Measurements from ENCODE around the gene NUP62.

NUP62 gene

GRCh38 chr19:49866933-49867782 lies 62.1 kb downstream of the NUP62 start, which contains the start of gene PNKP:
Gene PNKP (minus strand): TSS chr19:49867576. CDS start chr19:49867204, 372 bp downstream.
- peak; percentile 75 for DNase-seq (ENCODE audit: low read depth)

GRCh38 chr19:49864890-49865289 lies 64.4 kb downstream of the NUP62 start:
- no peak for DNase-seq (ENCODE audit: low read depth)

- DNase-seq (ENCODE audit: low read depth): no peak
Observed at GRCh38 chr19:49863935-49864320, 65.4 kb downstream of the NUP62 start.

- no peak for DNase-seq (ENCODE audit: low read depth)
Observed at GRCh38 chr19:49863254-49863934, 65.9 kb downstream of the NUP62 start.

- DNase-seq (ENCODE audit: low read depth): no peak
Observed at GRCh38 chr19:49862391-49863253, 66.7 kb downstream of the NUP62 start.

GRCh38 chr19:49861541-49862378 lies 67.5 kb downstream of the NUP62 start:
- DNase-seq (ENCODE audit: low read depth): no peak

GRCh38 chr19:49861107-49861506 lies 68.2 kb downstream of the NUP62 start:
- DNase-seq (ENCODE audit: low read depth): no peak

GRCh38 chr19:49860336-49861102 lies 68.8 kb downstream of the NUP62 start:
- no peak for DNase-seq (ENCODE audit: low read depth)

- no peak for DNase-seq (ENCODE audit: low read depth)
Observed at GRCh38 chr19:49859682-49860335, 69.5 kb downstream of the NUP62 start.

- DNase-seq (ENCODE audit: low read depth): no peak
Observed at GRCh38 chr19:49858088-49858985, 71.0 kb downstream of the NUP62 start.

GRCh38 chr19:49857838-49858087 lies 71.5 kb downstream of the NUP62 start:
- DNase-seq (ENCODE audit: low read depth): no peak

- DNase-seq (ENCODE audit: low read depth): no peak
Observed at GRCh38 chr19:49857061-49857837, 72.1 kb downstream of the NUP62 start.
